Activated T-cell treated with anti-CD3 and anti-CD28 coated beads for 24 hours (primary cell): ENCODE results near the gene CELF1.

Experiments
- DNase-seq: peaks from one replicate; pipeline ENCODE4 v3.0.0-alpha.2; 2020; ENCODE audit warnings: low read depth

CELF1 gene

GRCh38 chr11:47508240-47508957 lies 44.5 kb downstream of the CELF1 start:
- DNase-seq: no peak

- no peak for DNase-seq
Measured at GRCh38 chr11:47507563-47508239, 45.2 kb downstream of the CELF1 start.

GRCh38 chr11:47506795-47507562 lies 46.0 kb downstream of the CELF1 start:
- no peak for DNase-seq

- DNase-seq: no peak
Measured at GRCh38 chr11:47506373-47506772, 46.6 kb downstream of the CELF1 start.

GRCh38 chr11:47504910-47505309 lies 48.0 kb downstream of the CELF1 start:
- no peak for DNase-seq

- DNase-seq: no peak
Measured at GRCh38 chr11:47503227-47503626, 49.7 kb downstream of the CELF1 start.

GRCh38 chr11:47502767-47503166 lies 50.2 kb downstream of the CELF1 start:
- DNase-seq: no peak

- DNase-seq: no peak
Measured at GRCh38 chr11:47501101-47501500, 51.8 kb downstream of the CELF1 start.

GRCh38 chr11:47500121-47500520 lies 52.8 kb downstream of the CELF1 start:
- no peak for DNase-seq

GRCh38 chr11:47499614-47500013 lies 53.3 kb downstream of the CELF1 start:
- no peak for DNase-seq

- DNase-seq: no peak
Measured at GRCh38 chr11:47499161-47499560, 53.8 kb downstream of the CELF1 start.

GRCh38 chr11:47498584-47499152 lies 54.3 kb downstream of the CELF1 start:
- no peak for DNase-seq

GRCh38 chr11:47498149-47498548 lies 54.8 kb downstream of the CELF1 start:
- DNase-seq: no peak

GRCh38 chr11:47496808-47497207 lies 56.1 kb downstream of the CELF1 start:
- DNase-seq: no peak

- no peak for DNase-seq
Measured at GRCh38 chr11:47495856-47496217, 57.1 kb downstream of the CELF1 start.

- no peak for DNase-seq
Measured at GRCh38 chr11:47495011-47495855, 57.7 kb downstream of the CELF1 start.

GRCh38 chr11:47489395-47489755 lies 63.6 kb downstream of the CELF1 start:
- no peak for DNase-seq

GRCh38 chr11:47488674-47489394 lies 64.1 kb downstream of the CELF1 start:
- DNase-seq: no peak

- DNase-seq: no peak
Measured at GRCh38 chr11:47488111-47488510, 64.8 kb downstream of the CELF1 start.

- no peak for DNase-seq
Measured at GRCh38 chr11:47487421-47487820, 65.5 kb downstream of the CELF1 start.

- DNase-seq: no peak
Measured at GRCh38 chr11:47485107-47485506, 67.8 kb downstream of the CELF1 start.
